Lower leg skin (tissue), 3 donors: Measurements from ENCODE around the gene TRIM15.

ENCODE experiments used
- POLR2A ChIP-seq, 2 donors: fragments of 450-650 bp; IDR thresholded peaks; one replicate each; pipeline ENCODE4 v1.6.1; 2016 to 2017; ENCODE audit warnings: antibody characterized with exemption in 2 of 2, mild to moderate bottlenecking in 1 of 2, moderate library complexity in 1 of 2
- TF ChIP-seq, protein P1 (sequence below), 3 donors: fragments of 450-650 bp; IDR thresholded peaks; one replicate each; pipeline ENCODE4 v1.5.1; 2016; ENCODE audit warnings: antibody characterized with exemption in 3 of 3, mild to moderate bottlenecking in 3 of 3, moderate library complexity in 2 of 3

DNA sequence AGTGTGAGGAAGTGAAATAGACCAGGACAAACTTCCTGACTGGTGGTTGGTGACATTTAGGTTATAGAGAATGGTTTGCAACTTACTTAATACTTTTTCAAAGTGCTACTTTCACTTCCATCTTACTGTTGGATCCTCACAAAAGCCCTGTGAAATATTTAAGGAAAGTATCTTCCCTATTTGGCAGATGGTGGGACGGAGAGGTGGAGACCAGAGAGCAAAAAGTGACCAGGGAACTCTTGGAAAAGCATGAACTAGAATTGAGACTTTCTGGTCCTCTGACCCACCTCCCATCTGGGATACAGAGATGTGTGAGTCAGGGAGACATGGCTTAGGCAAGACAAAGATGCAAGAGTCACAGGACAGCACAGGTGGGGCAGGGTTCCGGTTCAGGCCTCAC is 5.3 kb upstream of the TRIM15 start:
- TF ChIP-seq, protein P1, sequence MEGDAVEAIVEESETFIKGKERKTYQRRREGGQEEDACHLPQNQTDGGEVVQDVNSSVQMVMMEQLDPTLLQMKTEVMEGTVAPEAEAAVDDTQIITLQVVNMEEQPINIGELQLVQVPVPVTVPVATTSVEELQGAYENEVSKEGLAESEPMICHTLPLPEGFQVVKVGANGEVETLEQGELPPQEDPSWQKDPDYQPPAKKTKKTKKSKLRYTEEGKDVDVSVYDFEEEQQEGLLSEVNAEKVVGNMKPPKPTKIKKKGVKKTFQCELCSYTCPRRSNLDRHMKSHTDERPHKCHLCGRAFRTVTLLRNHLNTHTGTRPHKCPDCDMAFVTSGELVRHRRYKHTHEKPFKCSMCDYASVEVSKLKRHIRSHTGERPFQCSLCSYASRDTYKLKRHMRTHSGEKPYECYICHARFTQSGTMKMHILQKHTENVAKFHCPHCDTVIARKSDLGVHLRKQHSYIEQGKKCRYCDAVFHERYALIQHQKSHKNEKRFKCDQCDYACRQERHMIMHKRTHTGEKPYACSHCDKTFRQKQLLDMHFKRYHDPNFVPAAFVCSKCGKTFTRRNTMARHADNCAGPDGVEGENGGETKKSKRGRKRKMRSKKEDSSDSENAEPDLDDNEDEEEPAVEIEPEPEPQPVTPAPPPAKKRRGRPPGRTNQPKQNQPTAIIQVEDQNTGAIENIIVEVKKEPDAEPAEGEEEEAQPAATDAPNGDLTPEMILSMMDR (IDR thresholded peaks at IDR 0.05) = no peak
- TF ChIP-seq POLR2A (IDR thresholded peaks at IDR 0.05) = no peak
